CD4-positive, alpha-beta T cell (primary cell): ENCODE data around the gene PSME4. TPM values are rescaled to one million over a fixed set of nuclear protein-coding genes. Genes with fewer than 3 reads are reported as not detected.

Source experiments
- ATAC-seq: fragments of 200-7000 bp; cut with Tn5 transposase; one replicate; pipeline ENCODE4 v1.10.0; 2022; ENCODE audit warnings: mild to moderate bottlenecking; ENCODE audit not compliant: poor library complexity
- CTCF ChIA-PET: fragments of 350-600 bp; sonication (Branson Sonifier 250); formaldehyde crosslinking; loops from one replicate; lab custom pipeline; 2021; ENCODE audit warnings: antibody characterized with exemption, inconsistent platforms; lab: Charles Lee
- POLR2A ChIA-PET: fragments of 350-600 bp; sonication (Branson Sonifier 250); formaldehyde crosslinking; loops from one replicate; lab custom pipeline; 2021; ENCODE audit warnings: antibody characterized with exemption, inconsistent platforms; lab: Charles Lee
- DNase-seq, 14 experiments: peaks; one replicate each; pipeline ENCODE4 v3.0.0-alpha.2; 2013 to 2020; ENCODE audit warnings: mixed read lengths in 2 of 14
- H3K27ac ChIP-seq, 2 donors: one replicate each; pipeline versions ENCODE4 v1.5.1 to v1.7.0; 2013; ENCODE audit warnings: low read length in 2 of 2, low read depth in 1 of 2, mild to moderate bottlenecking in 1 of 2
- H3K27me3 ChIP-seq, 2 experiments: 1 replicate in 1 of 2; 2 replicates in 1 of 2; pipeline versions ENCODE4 v1.6.1 to v1.7.0; 2013; ENCODE audit warnings: low read length in 2 of 2, control low read depth in 1 of 2, mild to moderate bottlenecking in 1 of 2, moderate library complexity in 1 of 2; ENCODE audit not compliant: insufficient read depth in 2 of 2, control insufficient read depth in 1 of 2
- H3K36me3 ChIP-seq: one replicate; pipeline ENCODE4 v1.6.1; 2013; ENCODE audit warnings: low read length, control low read depth; ENCODE audit not compliant: insufficient read depth
- H3K4me1 ChIP-seq: one replicate; pipeline ENCODE4 v1.6.1; 2013; ENCODE audit warnings: low read length, control low read depth; ENCODE audit not compliant: insufficient read depth
- H3K4me3 ChIP-seq: one replicate; pipeline ENCODE4 v1.5.1; 2013; ENCODE audit warnings: mild to moderate bottlenecking, low read length, moderate library complexity
- H3K9me3 ChIP-seq, 2 experiments: 1 replicate in 1 of 2; 2 replicates in 1 of 2; pipeline versions ENCODE4 v1.6.1 to v1.7.0; 2013; ENCODE audit warnings: low read length in 2 of 2, mild to moderate bottlenecking in 2 of 2, control low read depth in 1 of 2, moderate library complexity in 1 of 2; ENCODE audit not compliant: control insufficient read depth in 1 of 2, insufficient read depth in 1 of 2
- H3K27ac Mint-ChIP-seq: one replicate; pipeline ENCODE4 v1.8.0; 2020; ENCODE audit warnings: mixed read lengths
- H3K27me3 Mint-ChIP-seq: one replicate; pipeline ENCODE4 v1.8.0; 2021; ENCODE audit warnings: mixed read lengths
- H3K36me3 Mint-ChIP-seq: one replicate; pipeline ENCODE4 v1.8.0; 2021; ENCODE audit warnings: low read depth, mixed read lengths
- H3K4me1 Mint-ChIP-seq: one replicate; pipeline ENCODE4 v1.8.0; 2021; ENCODE audit warnings: low read depth, mixed read lengths
- H3K4me3 Mint-ChIP-seq: one replicate; pipeline ENCODE4 v1.8.0; 2020; ENCODE audit warnings: mild to moderate bottlenecking, mixed read lengths
- H3K9me3 Mint-ChIP-seq: one replicate; pipeline ENCODE4 v1.8.0; 2020; ENCODE audit warnings: mixed read lengths
- CTCF ChIP-seq: fragments of 200-600 bp; IDR thresholded peaks from one replicate; pipeline ENCODE4 v1.8.0; 2022; ENCODE audit warnings: antibody characterized with exemption, mild to moderate bottlenecking
- intact Hi-C, 2 experiments: fragments of 100-400 bp; cut with DNase I in 1 of 2; cut with micrococcal nuclease in 1 of 2; formaldehyde crosslinking; loops; one replicate each; pipeline versions ENCODE4 v1.15.1 to v1.9.0; 2023 to 2025; cut with DNase I, micrococcal nuclease
- total RNA-seq, 174 experiments: library from RNA in 2 of 174; stranded (reverse) in 2 of 174; gene quantifications; one replicate each; pipeline ENCODE4 v1.2.3 and lab custom pipeline; 2021 to 2026

PSME4 gene
- total RNA-seq, 2 experiments from 2014 or later = 82.6 to 87.0 TPM

GRCh38 chr2:53989210-53989862 is 18.5 kb upstream of the PSME4 start:
- H3K9me3 ChIP-seq = no peaks in the 10 kb centered on the region
- peaks cover 22% of the 10 kb centered on the region for H3K4me1 ChIP-seq
- H3K27ac ChIP-seq = no peak overlapping the region
- CTCF ChIA-PET = no interaction called here
- intact Hi-C loops = no loop called here
- H3K4me3 ChIP-seq = no peak overlapping the region
- POLR2A ChIA-PET = no interaction called here
- DNase-seq (no peak), ATAC-seq (no peak)
- Mint-ChIP-seq H3K27ac (peak overlapping the region; percentile 39), H3K36me3 (peaks cover 27% of the 10 kb centered on the region), H3K9me3 (no peaks in the 10 kb centered on the region), H3K4me1 (peaks cover 36% of the 10 kb centered on the region), H3K4me3 (no peak overlapping the region), H3K27me3 (no peaks in the 10 kb centered on the region)
- H3K27me3 ChIP-seq = no peaks in the 10 kb centered on the region
- TF ChIP-seq CTCF = no peak
- no peaks in the 10 kb centered on the region for H3K36me3 ChIP-seq

- no peak for TF ChIP-seq CTCF
- Histone ChIP-seq H3K27me3 (no peaks in the 10 kb centered on the region), H3K36me3 (no peaks in the 10 kb centered on the region), H3K27ac (no peak overlapping the region), H3K9me3 (no peaks in the 10 kb centered on the region), H3K4me3 (no peak overlapping the region), H3K4me1 (peaks cover 3% of the 10 kb centered on the region)
- ChIA-PET CTCF (no interaction called here), POLR2A (interaction anchor here (0.6 kb wide), 1 partner anchor 68 kb away, joined by 3 read pairs; no protein-coding TSS in a partner anchor)
- peak; percentile 17 for ATAC-seq
- intact Hi-C loops = no loop called here
- H3K4me3 Mint-ChIP-seq = no peak overlapping the region
- peak overlapping the region; percentile 57 for H3K27ac Mint-ChIP-seq
- H3K27me3 Mint-ChIP-seq = no peaks in the 10 kb centered on the region
- no peaks in the 10 kb centered on the region for H3K9me3 Mint-ChIP-seq
- no peak for DNase-seq
- peaks cover 26% of the 10 kb centered on the region for H3K4me1 Mint-ChIP-seq
- peaks cover 41% of the 10 kb centered on the region for H3K36me3 Mint-ChIP-seq
Observed at GRCh38 chr2:53987336-53987921, 16.6 kb upstream of the PSME4 start.

- ChIA-PET CTCF (no interaction called here), POLR2A (no interaction called here)
- no peak for TF ChIP-seq CTCF
- Histone ChIP-seq H3K36me3 (peaks cover 10% of the 10 kb centered on the region), H3K4me3 (no peak overlapping the region), H3K27ac (no peak overlapping the region), H3K9me3 (no peaks in the 10 kb centered on the region), H3K4me1 (no peaks in the 10 kb centered on the region), H3K27me3 (no peaks in the 10 kb centered on the region)
- intact Hi-C loops = no loop called here
- Mint-ChIP-seq H3K4me3 (no peak overlapping the region), H3K36me3 (peaks cover 53% of the 10 kb centered on the region), H3K27ac (peak overlapping the region; percentile 56), H3K27me3 (no peaks in the 10 kb centered on the region), H3K9me3 (no peaks in the 10 kb centered on the region), H3K4me1 (peaks cover 27% of the 10 kb centered on the region)
- ATAC-seq (no peak), DNase-seq (no peak)
Observed at GRCh38 chr2:53985646-53986045, 14.9 kb upstream of the PSME4 start.
